ENCODE results near the gene NR2C1. TPM values are rescaled to one million over a fixed set of nuclear protein-coding genes. Genes with fewer than 3 reads are reported as not detected.

Gene NR2C1
- total and polyA plus RNA-seq, 2 of the 8 experiments (the other 6 are each of a cell fraction or from before 2014, with no cell fraction given): 22.8 to 48.3 TPM

DNA sequence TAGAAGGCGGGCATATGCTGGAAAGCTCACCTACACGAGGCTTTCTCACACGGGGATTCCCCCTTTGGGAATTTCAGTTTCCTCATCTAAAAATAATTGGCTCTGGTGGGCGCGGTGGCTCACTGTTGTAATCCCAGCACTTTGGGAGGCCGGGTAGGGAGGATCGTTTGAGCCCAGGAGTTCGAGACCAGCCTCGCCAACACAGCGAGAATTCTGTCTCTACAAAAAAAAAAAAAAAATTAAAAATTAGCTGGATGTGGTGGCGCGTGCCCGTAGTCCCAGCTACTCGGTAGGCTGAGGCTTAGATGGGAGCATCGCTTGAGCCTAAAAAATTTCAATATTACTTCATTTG, 69.5 kb downstream of the NR2C1 start:
- no peak overlapping the region for H3K27ac ChIP-seq (ENCODE audit: low read depth, low read length)

More for the DNA sequence above, 69.5 kb downstream of the NR2C1 start:
- peak overlapping the region; percentile 73 to 75; a peak in 2 of 4 replicates for H3K4me2 ChIP-seq (ENCODE audit: insufficient read depth in 1 of 2, low read depth in 2 of 2, low read length in 2 of 2)
- H4K5ac ChIP-seq (ENCODE audit: insufficient read length, low read depth, low read length): no peak overlapping the region
- DNase-seq (ENCODE audit: low read depth in 1 of 2, low spot score in 2 of 2) (no peak), FAIRE-seq (no peak)
- H3K4me1 ChIP-seq (replicated peaks in 1 of 4; ENCODE audit: control insufficient read depth in 3 of 4, insufficient read depth in 4 of 4, low read length in 3 of 4): no peaks in the 10 kb centered on the region
- H3K23me2 ChIP-seq (ENCODE audit: low read depth, low read length): no peaks in the 10 kb centered on the region
- H3K56ac ChIP-seq (replicated peaks; ENCODE audit: insufficient read length, low read depth, low read length): no peak overlapping the region
- H4K91ac ChIP-seq (replicated peaks; ENCODE audit: insufficient read length, low read length): no peak overlapping the region
- H3K9me3 ChIP-seq (ENCODE audit: insufficient read depth in 2 of 2, low read depth in 1 of 2, low read length in 1 of 2): peaks cover 0 to 2% of the 10 kb centered on the region in 2 experiments; a peak in 1 of 4 replicates
- H2BK5ac ChIP-seq (ENCODE audit: low read depth, low read length): no peak overlapping the region
- H3K79me2 ChIP-seq (ENCODE audit: control insufficient read depth in 1 of 2, insufficient read depth in 2 of 2, low read length in 2 of 2): peaks cover 0 to 17% of the 10 kb centered on the region in 2 experiments; a peak in 2 of 4 replicates
- H3K36me3 ChIP-seq (ENCODE audit: control insufficient read depth in 2 of 4, insufficient read depth in 4 of 4, low read length in 3 of 4): 0 out of 8 replicates have a peak, but pooled peaks cover 0 to 4% (median 0%) of the 10 kb centered on the region in 4 experiments
- H2BK20ac ChIP-seq (ENCODE audit: low read length): no peak overlapping the region
- no peak overlapping the region for H3K18ac ChIP-seq (ENCODE audit: extremely low read depth, low read length)
- CTCF ChIA-PET (ENCODE audit: partially characterized antibody): interaction anchor here (0.6 to 1.2 kb wide), 6 partner anchors 64 to 332 kb away, joined by 3 to 4 read pairs (median 3); no protein-coding TSS in a partner anchor
- H2BK120ac ChIP-seq (replicated peaks; ENCODE audit: low read depth, low read length): no peak overlapping the region
- H4K8ac ChIP-seq (ENCODE audit: extremely low read depth, insufficient read depth, low read length): peak overlapping the region; percentile 89
- no peaks in the 10 kb centered on the region for H4K20me1 ChIP-seq (replicated peaks in 1 of 2; ENCODE audit: control insufficient read depth in 1 of 2, insufficient read depth in 2 of 2, low read length in 2 of 2)
- no peaks in the 10 kb centered on the region for H3K27me3 ChIP-seq (replicated peaks in 1 of 4; ENCODE audit: control insufficient read depth in 3 of 4, extremely low read depth in 1 of 4, insufficient read depth in 3 of 4, low read length in 3 of 4)
- H3K4me3 ChIP-seq (ENCODE audit: extremely low read depth in 1 of 4, insufficient read depth in 2 of 4, low read depth in 3 of 4, low read length in 4 of 4): peak overlapping the region; percentile 78 to 95 (median 94); a peak in 5 of 8 replicates
- no peak overlapping the region for H2AFZ ChIP-seq (ENCODE audit: low read length)
- 79% methylated on average over 15 of the region's 15 CpGs; no CpG with 5 or more reads in 1 of the 2 experiments for WGBS, 2 experiments (ENCODE audit: extremely low coverage in 1 of 2, insufficient coverage in 1 of 2, insufficient read length in 1 of 2, insufficient replicate concordance in 2 of 2, low coverage in 1 of 2, low lambda C conversion rate in 2 of 2, missing lambda C conversion rate in 1 of 2)
- no peak overlapping the region for H3K23ac ChIP-seq (ENCODE audit: insufficient read length)
- POLR2A ChIA-PET (ENCODE audit: partially characterized antibody): interaction anchor here (0.6 to 2.0 kb wide), 19 partner anchors 8 to 470 kb away, joined by 3 to 17 read pairs (median 4); partner anchors contain the start of genes FGD6, METAP2, NR2C1 and VEZT
- no peak overlapping the region for H2BK15ac ChIP-seq (ENCODE audit: low read length)
- no peaks in the 10 kb centered on the region for H3K79me1 ChIP-seq (ENCODE audit: low read depth, low read length)
- no peak overlapping the region for H3K9ac ChIP-seq (replicated peaks in 1 of 4; ENCODE audit: extremely low read depth in 1 of 4, low read depth in 3 of 4, low read length in 3 of 4)
- no peak overlapping the region for H3K4ac ChIP-seq (replicated peaks; ENCODE audit: insufficient read length, low read depth, low read length)
- peak; percentile 71; the same call in 1 of the 2 replicates for TF ChIP-seq KDM1A (IDR thresholded peaks at IDR 0.05; ENCODE audit: borderline replicate concordance, low read length)
- no peak for TF ChIP-seq BCL11A (IDR thresholded peaks at IDR 0.05; ENCODE audit: low read depth in 2 of 2, low read length in 2 of 2)
- no peak for TF ChIP-seq SIRT6 (IDR thresholded peaks at IDR 0.05; ENCODE audit: low read length)
- no peak overlapping the region for H2BK12ac ChIP-seq (ENCODE audit: low read depth, low read length)
- H3K14ac ChIP-seq (ENCODE audit: insufficient read length): no peak overlapping the region
- H2AK5ac ChIP-seq (ENCODE audit: low read depth, low read length): no peak overlapping the region
